Measurements from ENCODE around the gene EZR.
"Not testable (repeated sequence)": the region's sequence is repeated elsewhere in the genome, so short reads cannot be mapped to it uniquely, and the experiment has no call there.

DNA sequence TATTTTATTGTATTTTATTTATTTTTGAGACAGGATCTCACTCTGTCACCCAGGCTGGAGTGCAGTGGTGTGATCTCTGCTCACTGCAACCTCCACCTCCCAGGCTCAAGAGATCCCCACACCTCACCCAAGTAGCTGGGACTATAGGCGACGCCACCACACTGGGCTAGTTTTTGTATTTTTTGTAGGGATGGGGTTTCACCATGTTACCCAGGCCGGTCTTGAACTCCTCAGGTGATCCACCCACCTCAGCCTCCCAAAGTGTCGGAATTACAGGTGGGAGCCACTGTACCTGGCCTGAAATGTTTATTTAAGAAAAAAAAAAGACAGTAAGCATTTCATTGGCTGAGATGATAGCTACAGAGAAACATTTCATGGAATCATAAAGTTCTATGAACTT is 4.4 kb upstream of the EZR start:
- TF ChIP-seq, protein P1, sequence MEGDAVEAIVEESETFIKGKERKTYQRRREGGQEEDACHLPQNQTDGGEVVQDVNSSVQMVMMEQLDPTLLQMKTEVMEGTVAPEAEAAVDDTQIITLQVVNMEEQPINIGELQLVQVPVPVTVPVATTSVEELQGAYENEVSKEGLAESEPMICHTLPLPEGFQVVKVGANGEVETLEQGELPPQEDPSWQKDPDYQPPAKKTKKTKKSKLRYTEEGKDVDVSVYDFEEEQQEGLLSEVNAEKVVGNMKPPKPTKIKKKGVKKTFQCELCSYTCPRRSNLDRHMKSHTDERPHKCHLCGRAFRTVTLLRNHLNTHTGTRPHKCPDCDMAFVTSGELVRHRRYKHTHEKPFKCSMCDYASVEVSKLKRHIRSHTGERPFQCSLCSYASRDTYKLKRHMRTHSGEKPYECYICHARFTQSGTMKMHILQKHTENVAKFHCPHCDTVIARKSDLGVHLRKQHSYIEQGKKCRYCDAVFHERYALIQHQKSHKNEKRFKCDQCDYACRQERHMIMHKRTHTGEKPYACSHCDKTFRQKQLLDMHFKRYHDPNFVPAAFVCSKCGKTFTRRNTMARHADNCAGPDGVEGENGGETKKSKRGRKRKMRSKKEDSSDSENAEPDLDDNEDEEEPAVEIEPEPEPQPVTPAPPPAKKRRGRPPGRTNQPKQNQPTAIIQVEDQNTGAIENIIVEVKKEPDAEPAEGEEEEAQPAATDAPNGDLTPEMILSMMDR (IDR thresholded peaks at IDR 0.05): not testable (repeated sequence)
- not testable (repeated sequence) for TF ChIP-seq ZFX (IDR thresholded peaks at IDR 0.05; ENCODE audit: borderline replicate concordance)

Data from 22Rv1 (cell line).